Karpas-422 (cell line): ENCODE measurements around the gene FCN3. TPM values are rescaled to one million over a fixed set of nuclear protein-coding genes. Genes with fewer than 3 reads are reported as not detected.

Experiments
- DNase-seq: peaks from one replicate; pipeline ENCODE4 v3.0.0-alpha.2; 2015
- H2AFZ ChIP-seq: fragments of 200-600 bp; sonication (generic); 2 replicates; pipeline ENCODE4 v1.6.1; 2014; ENCODE audit warnings: antibody characterized with exemption, low read length, mixed read lengths
- H3K27ac ChIP-seq: fragments of 200-600 bp; sonication (generic); 2 replicates; pipeline ENCODE4 v1.5.1; 2014; ENCODE audit warnings: mild to moderate bottlenecking, low read length, moderate library complexity
- H3K27me3 ChIP-seq: fragments of 200-600 bp; sonication (generic); 2 replicates; pipeline ENCODE4 v1.6.1; 2014; ENCODE audit warnings: low read length, mixed read lengths
- H3K36me3 ChIP-seq: fragments of 200-600 bp; sonication (generic); 2 replicates; pipeline ENCODE4 v1.6.1; 2014; ENCODE audit warnings: low read length, mixed read lengths; ENCODE audit not compliant: insufficient read depth
- H3K4me1 ChIP-seq: fragments of 200-600 bp; sonication (generic); 2 replicates; pipeline ENCODE4 v1.6.1; 2014; ENCODE audit warnings: mild to moderate bottlenecking, low read length, mixed read lengths
- H3K4me2 ChIP-seq: fragments of 200-600 bp; sonication (generic); 2 replicates; pipeline ENCODE4 v1.6.1; 2014; ENCODE audit warnings: low read length, low read depth, mild to moderate bottlenecking; ENCODE audit not compliant: poor library complexity, severe bottlenecking
- H3K4me3 ChIP-seq: fragments of 200-600 bp; sonication (generic); 2 replicates; pipeline ENCODE4 v1.5.1; 2014; ENCODE audit warnings: mild to moderate bottlenecking, antibody characterized with exemption, low read length, mixed read lengths
- H3K79me2 ChIP-seq: fragments of 200-600 bp; sonication (generic); 2 replicates; pipeline ENCODE4 v1.6.1; 2014; ENCODE audit warnings: mild to moderate bottlenecking, low read length, mixed read lengths
- H3K9ac ChIP-seq: fragments of 200-600 bp; sonication (generic); 2 replicates; pipeline ENCODE4 v1.6.0; 2014; ENCODE audit warnings: low read length
- H3K9me2 ChIP-seq: fragments of 200-600 bp; sonication (generic), shearing (Covaris generic); replicated peaks from 2 replicates; pipeline ENCODE4 v1.6.0; 2014; ENCODE audit warnings: mild to moderate bottlenecking, low read length, moderate library complexity; ENCODE audit not compliant: insufficient read depth
- H3K9me3 ChIP-seq: fragments of 300-700, 200-600 bp; sonication (generic); 2 replicates; pipeline ENCODE4 v1.6.1; 2014; ENCODE audit warnings: low read length, mixed read lengths
- H4K20me1 ChIP-seq: fragments of 200-600 bp; sonication (generic); 2 replicates; pipeline ENCODE4 v1.6.1; 2014; ENCODE audit warnings: mild to moderate bottlenecking, antibody characterized with exemption, low read length, low read depth; ENCODE audit not compliant: insufficient read depth
- total RNA-seq: library from RNA; depleted of rRNA; stranded (reverse); fragments of >200 nt; shearing (Covaris generic); gene quantifications from 2 replicates; pipeline ENCODE4 v1.2.3, GENCODE V29; 2014; ENCODE audit warnings: low replicate concordance

The FCN3 gene
- total RNA-seq, 1 experiment from 2014 or later: not detected

DNA sequence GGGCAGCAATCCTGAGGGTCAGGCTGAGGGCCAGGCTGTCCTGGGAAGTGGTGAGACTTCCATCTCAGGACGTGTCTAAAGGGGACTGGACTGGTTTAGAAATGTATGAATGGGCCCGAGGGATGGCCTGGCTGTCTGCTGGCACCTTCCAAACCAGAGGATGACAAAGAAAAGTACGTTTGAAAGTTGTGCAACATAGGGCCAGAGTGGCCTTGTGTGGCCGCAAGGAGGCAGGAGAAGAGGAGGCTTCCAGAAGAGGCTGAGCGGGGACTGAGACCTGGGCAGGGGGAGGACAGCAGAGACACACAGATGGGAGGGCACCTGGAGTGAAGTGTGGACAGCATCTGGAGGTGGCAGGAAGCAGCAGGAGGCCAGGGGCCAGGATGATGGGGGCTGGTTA, 35.4 kb downstream of the FCN3 start:
- Histone ChIP-seq H3K27ac (no peak overlapping the region), H3K9ac (no peak overlapping the region), H3K4me3 (no peak overlapping the region)

DNA sequence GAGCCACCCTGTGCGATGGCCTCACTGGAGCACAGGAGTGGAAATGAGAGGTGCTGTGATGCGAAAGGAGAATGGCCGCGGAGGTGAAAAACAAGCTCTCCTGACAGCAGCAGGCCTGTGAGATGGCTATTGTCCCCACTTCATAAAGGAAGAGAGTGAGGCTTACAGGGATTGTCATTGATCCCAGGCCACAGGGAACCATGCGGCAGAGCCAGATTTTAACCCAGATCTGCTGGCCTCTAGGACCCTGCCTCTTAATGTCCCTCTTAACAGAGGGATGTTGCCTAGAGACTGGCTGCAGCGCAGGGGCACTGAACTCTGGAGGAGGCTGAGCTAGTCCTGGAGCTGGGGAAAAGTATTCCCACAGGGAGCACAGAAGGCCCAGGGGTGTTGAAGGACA, 35.9 kb downstream of the FCN3 start:
- DNase-seq: no peak
- H3K27ac ChIP-seq: no peak overlapping the region
- no peaks in the 10 kb centered on the region for H3K79me2 ChIP-seq
- no peaks in the 10 kb centered on the region for H3K9me2 ChIP-seq
- no peaks in the 10 kb centered on the region for H3K27me3 ChIP-seq
- no peak overlapping the region for H3K4me2 ChIP-seq
- no peak overlapping the region for H3K9ac ChIP-seq
- H3K4me1 ChIP-seq: peaks cover 33% of the 10 kb centered on the region
- no peaks in the 10 kb centered on the region for H3K9me3 ChIP-seq
- peaks cover 5% of the 10 kb centered on the region for H3K36me3 ChIP-seq
- H3K4me3 ChIP-seq: no peak overlapping the region
- H2AFZ ChIP-seq: no peak overlapping the region
- no peaks in the 10 kb centered on the region for H4K20me1 ChIP-seq

More for the DNA sequence above, 35.4 kb downstream of the FCN3 start:
- no peak overlapping the region for H2AFZ ChIP-seq
- no peaks in the 10 kb centered on the region for H3K27me3 ChIP-seq
- H3K9me3 ChIP-seq: no peaks in the 10 kb centered on the region
- no peaks in the 10 kb centered on the region for H3K79me2 ChIP-seq
- DNase-seq: no peak
- no peak overlapping the region for H3K4me2 ChIP-seq
- H3K36me3 ChIP-seq: peaks cover under 1% of the 10 kb centered on the region; the same call in 1 of the 2 replicates
- no peaks in the 10 kb centered on the region for H3K9me2 ChIP-seq
- H3K4me1 ChIP-seq: peaks cover 35% of the 10 kb centered on the region
- H4K20me1 ChIP-seq: no peaks in the 10 kb centered on the region

DNA sequence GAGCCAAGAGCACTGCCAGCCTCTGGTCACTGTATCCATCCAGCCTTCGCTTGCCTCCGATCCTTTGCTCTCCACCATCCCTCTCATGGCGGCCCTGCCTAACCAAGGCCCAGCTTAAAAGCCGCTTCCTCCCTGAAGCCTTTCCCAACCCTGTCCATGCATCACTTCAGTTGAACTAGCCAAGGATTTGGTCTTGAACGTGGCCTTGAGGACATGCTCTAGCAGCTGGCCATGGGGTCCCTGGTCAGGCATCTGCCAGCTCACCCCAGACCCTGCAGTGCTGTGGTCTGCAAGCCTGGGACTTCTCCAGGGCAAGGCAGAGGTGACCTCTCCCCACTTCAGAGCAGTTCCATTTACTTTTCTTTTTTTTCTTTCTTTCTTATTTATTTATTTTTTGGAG, 37.9 kb downstream of the FCN3 start:
- no peak overlapping the region for H3K4me2 ChIP-seq
- H3K9ac ChIP-seq: no peak overlapping the region
- peaks cover 7% of the 10 kb centered on the region for H3K36me3 ChIP-seq
- no peaks in the 10 kb centered on the region for H4K20me1 ChIP-seq
- no peaks in the 10 kb centered on the region for H3K9me3 ChIP-seq
- H3K27ac ChIP-seq: no peak overlapping the region
- H3K9me2 ChIP-seq: no peaks in the 10 kb centered on the region
- DNase-seq: no peak
- no peak overlapping the region for H3K4me3 ChIP-seq
- H3K79me2 ChIP-seq: no peaks in the 10 kb centered on the region
- no peak overlapping the region for H2AFZ ChIP-seq
- H3K4me1 ChIP-seq: peaks cover 13% of the 10 kb centered on the region
- no peaks in the 10 kb centered on the region for H3K27me3 ChIP-seq

DNA sequence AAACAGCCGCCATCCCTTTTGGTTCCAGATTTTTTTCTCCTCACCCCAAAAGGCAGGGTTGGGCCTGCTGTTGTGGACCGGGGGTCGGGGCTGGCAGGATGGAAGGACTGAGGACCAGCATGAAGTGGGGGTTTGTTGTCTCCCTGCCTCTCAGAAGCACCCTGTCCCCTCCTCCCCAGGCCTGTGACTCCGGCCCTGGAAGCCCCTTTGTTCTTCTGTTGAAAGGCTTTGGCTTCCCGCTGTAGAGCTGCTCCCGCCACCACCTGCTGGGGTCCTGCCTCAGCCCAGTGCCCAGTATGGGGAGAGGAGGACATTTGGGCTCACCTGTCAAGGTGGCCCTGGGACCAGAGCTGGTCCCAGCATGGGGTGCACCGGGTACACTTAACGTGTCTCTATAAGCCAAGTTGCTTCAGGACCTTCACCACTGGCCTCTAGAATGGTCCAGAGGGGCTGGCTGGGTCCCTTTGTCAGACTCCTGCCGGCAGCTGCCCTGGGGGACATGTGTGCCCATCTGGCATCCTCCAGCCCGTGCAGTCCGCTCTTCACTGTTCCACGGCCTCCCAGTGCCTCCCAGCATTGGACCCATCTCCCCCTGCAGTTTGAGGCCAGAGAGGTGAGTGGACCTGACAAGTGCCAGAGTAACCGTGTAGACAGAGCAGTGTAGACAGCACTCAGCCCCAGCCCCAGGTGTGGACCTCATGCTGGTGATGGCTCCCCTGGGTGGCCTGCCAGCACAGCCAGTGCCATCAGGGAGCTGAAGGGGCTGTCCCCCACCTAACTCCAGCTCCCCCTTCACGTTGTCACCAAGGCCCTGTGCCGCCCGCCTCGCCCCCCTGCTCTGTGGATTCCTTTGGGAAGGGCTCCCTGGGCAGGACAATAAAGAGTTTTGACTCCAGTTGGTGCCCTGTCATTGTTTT, 38.9 kb downstream of the FCN3 start:
- DNase-seq: no peak
- Histone ChIP-seq H3K36me3 (peaks cover 13% of the 10 kb centered on the region), H2AFZ (no peak overlapping the region), H3K9me2 (no peaks in the 10 kb centered on the region), H3K79me2 (0 out of 2 replicates have a peak, but pooled peaks cover 2% of the 10 kb centered on the region), H3K27me3 (no peaks in the 10 kb centered on the region), H3K9ac (no peak overlapping the region), H3K4me2 (no peak overlapping the region), H3K4me3 (no peak overlapping the region), H4K20me1 (no peaks in the 10 kb centered on the region), H3K27ac (no peak overlapping the region), H3K9me3 (no peaks in the 10 kb centered on the region), H3K4me1 (peaks cover 3% of the 10 kb centered on the region)

DNA sequence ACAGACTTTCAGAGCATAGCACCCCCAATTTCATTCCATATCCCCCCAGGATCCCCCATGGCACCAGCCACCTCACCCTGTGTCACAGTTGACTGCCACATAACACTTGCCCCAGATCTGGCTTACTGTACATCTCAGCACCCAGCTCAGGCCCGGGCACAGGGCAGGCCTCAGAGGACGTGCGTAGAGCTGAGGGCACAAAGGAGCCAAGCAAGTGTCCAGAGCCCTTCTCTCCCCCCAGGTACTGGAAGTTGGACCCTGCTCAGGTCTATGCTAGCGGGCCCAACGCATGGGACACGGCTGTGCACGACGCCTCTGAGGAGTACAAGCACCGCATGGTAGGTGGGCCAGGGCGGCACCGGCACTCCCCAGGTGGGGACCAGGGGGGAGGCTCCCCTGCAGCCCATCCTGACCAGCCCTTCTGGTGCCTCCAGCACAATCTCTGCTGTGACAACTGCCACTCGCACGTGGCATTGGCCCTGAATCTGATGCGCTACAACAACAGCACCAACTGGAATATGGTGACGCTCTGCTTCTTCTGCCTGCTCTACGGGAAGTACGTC, 40.8 kb downstream of the FCN3 start:
- H3K9ac ChIP-seq: no peak overlapping the region
- H3K9me2 ChIP-seq: no peaks in the 10 kb centered on the region
- no peaks in the 10 kb centered on the region for H3K9me3 ChIP-seq
- peaks cover 14% of the 10 kb centered on the region for H3K79me2 ChIP-seq
- no peak overlapping the region for H3K4me2 ChIP-seq
- H3K27me3 ChIP-seq: no peaks in the 10 kb centered on the region
- no peaks in the 10 kb centered on the region for H4K20me1 ChIP-seq
- no peak for DNase-seq
- H2AFZ ChIP-seq: no peak overlapping the region
- H3K27ac ChIP-seq: no peak overlapping the region
- no peaks in the 10 kb centered on the region for H3K4me1 ChIP-seq
- H3K36me3 ChIP-seq: peaks cover 18% of the 10 kb centered on the region
- H3K4me3 ChIP-seq: no peak overlapping the region

DNA sequence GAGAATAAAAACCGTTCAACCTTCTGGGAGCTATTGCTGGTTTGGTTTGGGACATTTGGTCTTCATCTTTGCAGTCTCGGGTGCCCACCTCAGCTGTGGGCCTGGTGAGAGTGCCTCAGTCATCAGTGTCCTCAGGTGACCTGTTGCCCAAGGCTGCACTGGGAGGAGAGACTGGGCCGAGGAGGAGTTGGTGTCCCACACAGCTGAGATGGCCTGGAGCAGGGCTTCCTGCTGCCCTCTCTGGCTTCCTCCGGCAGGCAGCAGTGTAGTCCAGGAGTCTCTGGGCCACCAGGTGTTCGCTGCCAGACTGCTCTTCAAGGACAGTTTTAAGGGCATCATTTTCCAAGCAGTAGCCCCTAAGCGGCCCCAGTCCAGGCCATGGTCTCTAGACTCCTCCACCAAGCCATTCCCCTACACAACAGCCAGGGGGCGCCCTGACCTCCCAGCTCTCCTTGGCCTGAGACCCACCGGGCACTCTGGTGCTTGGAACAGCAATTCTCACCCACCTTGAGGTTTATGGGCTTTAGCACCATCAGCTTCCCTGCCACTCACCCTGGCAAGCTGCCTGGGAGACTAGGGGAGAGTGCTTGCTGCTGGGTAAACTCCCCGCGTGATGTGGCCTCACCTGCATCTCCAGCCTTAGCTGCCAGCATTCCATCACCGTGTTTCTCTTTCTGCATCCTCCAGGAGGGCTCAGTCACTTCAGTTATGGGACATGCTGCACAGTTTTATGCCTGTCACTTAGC, 41.9 kb downstream of the FCN3 start:
- Histone ChIP-seq H3K27ac (no peak overlapping the region), H3K9me2 (no peaks in the 10 kb centered on the region), H3K4me2 (no peak overlapping the region), H2AFZ (no peak overlapping the region), H3K9me3 (no peaks in the 10 kb centered on the region), H3K27me3 (no peaks in the 10 kb centered on the region), H3K9ac (no peak overlapping the region), H3K4me3 (no peak overlapping the region), H3K36me3 (peaks cover 23% of the 10 kb centered on the region), H3K4me1 (no peaks in the 10 kb centered on the region), H3K79me2 (peaks cover 25% of the 10 kb centered on the region), H4K20me1 (no peaks in the 10 kb centered on the region; the same call in 1 of the 2 replicates)
- DNase-seq: peak; percentile 77

DNA sequence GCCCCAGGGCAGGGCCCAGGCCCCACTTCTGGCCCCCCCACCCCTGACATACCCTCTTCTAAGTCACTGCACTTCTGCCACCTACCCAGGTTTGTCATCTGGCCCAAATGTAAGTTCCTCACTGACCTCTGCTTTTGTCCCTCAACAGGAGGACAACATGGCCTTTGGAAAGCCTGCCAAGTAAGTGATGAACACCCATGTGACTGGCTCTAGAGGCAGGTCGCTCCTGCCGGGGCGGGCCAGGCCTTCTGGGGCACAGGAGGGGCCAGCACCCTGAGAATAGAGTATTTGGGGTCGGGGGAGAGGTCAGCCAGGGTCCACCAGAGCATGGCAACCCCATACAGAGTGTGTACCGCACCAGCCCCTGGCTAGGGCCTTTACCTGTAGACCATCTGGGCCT, 42.7 kb downstream of the FCN3 start:
- Histone ChIP-seq H4K20me1 (no peaks in the 10 kb centered on the region; the same call in 1 of the 2 replicates), H3K36me3 (peaks cover 26% of the 10 kb centered on the region), H3K4me1 (no peaks in the 10 kb centered on the region), H3K4me3 (no peak overlapping the region), H3K9me2 (no peaks in the 10 kb centered on the region), H3K27ac (no peak overlapping the region), H3K9me3 (no peaks in the 10 kb centered on the region), H3K4me2 (no peak overlapping the region), H3K27me3 (no peaks in the 10 kb centered on the region), H3K9ac (no peak overlapping the region), H3K79me2 (peaks cover 32% of the 10 kb centered on the region), H2AFZ (no peak overlapping the region)
- no peak for DNase-seq

DNA sequence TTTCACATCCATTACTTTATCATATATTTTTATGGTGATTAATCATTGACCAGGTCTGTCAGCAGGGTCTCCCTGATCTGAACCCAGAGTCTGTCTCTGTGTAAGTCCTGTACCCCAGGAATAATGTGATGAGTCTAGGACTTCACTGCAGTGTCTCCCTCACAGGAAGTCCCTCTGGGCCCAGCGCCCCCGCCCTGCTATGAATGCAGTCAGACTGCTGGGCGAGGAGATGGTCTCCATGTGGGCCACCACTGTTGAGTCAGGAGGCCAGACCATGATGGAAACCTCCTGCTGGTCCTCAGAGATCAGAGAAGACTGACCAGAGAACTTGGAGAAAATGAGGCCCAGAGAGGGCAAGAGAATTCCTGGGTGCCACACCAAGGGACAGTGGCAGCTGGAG, 43.2 kb downstream of the FCN3 start:
- no peaks in the 10 kb centered on the region for H3K9me2 ChIP-seq
- H3K4me1 ChIP-seq: no peaks in the 10 kb centered on the region
- no peak overlapping the region for H3K9ac ChIP-seq
- no peaks in the 10 kb centered on the region for H3K9me3 ChIP-seq
- DNase-seq: no peak
- peaks cover 29% of the 10 kb centered on the region for H3K36me3 ChIP-seq
- H3K4me2 ChIP-seq: no peak overlapping the region
- H4K20me1 ChIP-seq: no peaks in the 10 kb centered on the region; the same call in 1 of the 2 replicates
- H3K4me3 ChIP-seq: no peak overlapping the region
- no peak overlapping the region for H2AFZ ChIP-seq
- no peak overlapping the region for H3K27ac ChIP-seq
- peaks cover 37% of the 10 kb centered on the region for H3K79me2 ChIP-seq
- H3K27me3 ChIP-seq: no peaks in the 10 kb centered on the region
